K562 (cell line): Measurements from ENCODE around the gene CDH20. TPM values are rescaled to one million over a fixed set of nuclear protein-coding genes. Genes with fewer than 3 reads are reported as not detected.

Experiments
- ATAC-seq: fragments of 200-7000 bp; cut with Tn5 transposase; 3 replicates; pipeline ENCODE4 v1.9.1; 2020; ENCODE audit warnings: moderate library complexity
- BruUV-seq: library from RNA; stranded (reverse); fragments of 400-500 nt; replicated peaks from 2 replicates; lab custom pipeline; 2021; lab: Mats Ljungman, UMichigan
- CTCF ChIA-PET: fragments of 300-600 bp; formaldehyde crosslinking; extraction: SDS; loops from one replicate; lab custom pipeline; 2021; ENCODE audit warnings: low intra/inter-chr PET ratio; lab: Yijun Ruan, JAX
- POLR2A ChIA-PET: fragments of 300-600, 350-650 bp; sonication (Branson Sonifier 250); formaldehyde crosslinking; extraction: SDS; loops from one replicate; lab custom pipeline; 2021; ENCODE audit warnings: antibody characterized with exemption, inconsistent platforms; lab: Yijun Ruan, JAX
- DNase-seq, 4 experiments: peaks; one replicate each; pipeline versions ENCODE4 v3.0.0 to v3.0.0-alpha.2; 2011 to 2018; ENCODE audit warnings: low spot score in 3 of 4, mixed read lengths in 3 of 4; ENCODE audit errors: extremely low read depth in 1 of 4
- FAIRE-seq: peaks from 2 replicates; lab custom pipeline; 2011; peaks lifted over from hg19 to GRCh38; lab: Jason Lieb, UNC
- H2AFZ ChIP-seq: 2 replicates; pipeline ENCODE4 v1.6.0; 2011; ENCODE audit warnings: low read depth, low read length, control low read depth, inconsistent platforms
- H3K27ac ChIP-seq: fragments of 200-600 bp; 3 replicates; pipeline ENCODE4 v1.8.0; 2011; ENCODE audit warnings: low read depth, mild to moderate bottlenecking, control low read depth, inconsistent platforms, low read length, moderate library complexity, mixed read lengths; ENCODE audit errors: extremely low read depth
- H3K27me3 ChIP-seq, 2 experiments: fragments of 300-600 bp in 1 of 2; 2 replicates in 1 of 2; 3 replicates in 1 of 2; pipeline versions ENCODE4 v1.6.0 to v1.8.0; 2011; ENCODE audit warnings: inconsistent platforms in 2 of 2, low read length in 2 of 2, mild to moderate bottlenecking in 1 of 2, mixed read lengths in 1 of 2, moderate library complexity in 1 of 2; ENCODE audit not compliant: control insufficient read depth in 2 of 2, insufficient read depth in 2 of 2
- H3K36me3 ChIP-seq: fragments of 300-600 bp; 3 replicates; pipeline ENCODE4 v1.8.0; 2011; ENCODE audit warnings: mild to moderate bottlenecking, low read length, inconsistent platforms; ENCODE audit not compliant: control insufficient read depth, insufficient read depth
- H3K4me1 ChIP-seq, 2 experiments: fragments of 200-600 bp in 1 of 2; replicated peaks in 1 of 2; 2 replicates in 1 of 2; 3 replicates in 1 of 2; pipeline versions ENCODE4 v1.5.1 to v1.8.0; 2011; ENCODE audit warnings: inconsistent platforms in 2 of 2, low read length in 2 of 2, mild to moderate bottlenecking in 1 of 2, mixed read lengths in 1 of 2, moderate library complexity in 1 of 2; ENCODE audit not compliant: control insufficient read depth in 2 of 2, insufficient read depth in 2 of 2
- H3K4me2 ChIP-seq: 2 replicates; pipeline ENCODE4 v1.6.1; 2011; ENCODE audit warnings: low read length, control low read depth, inconsistent platforms, mixed read lengths; ENCODE audit not compliant: insufficient read depth
- H3K4me3 ChIP-seq: fragments of 200-600 bp; sonication (generic), shearing (Covaris generic); 2 replicates; pipeline ENCODE4 v1.5.1; 2016; ENCODE audit warnings: control low read depth, inconsistent platforms
- H3K79me2 ChIP-seq: fragments of 200-600 bp; 3 replicates; pipeline ENCODE4 v1.8.0; 2011; ENCODE audit warnings: low read length, inconsistent platforms; ENCODE audit not compliant: control insufficient read depth, insufficient read depth
- H3K9ac ChIP-seq, 2 experiments: 2 replicates each; pipeline versions ENCODE4 v1.6.0 to v1.6.1; 2011; ENCODE audit warnings: low read depth in 2 of 2, low read length in 2 of 2, control low read depth in 1 of 2, inconsistent platforms in 1 of 2, mild to moderate bottlenecking in 1 of 2, mixed read lengths in 1 of 2; ENCODE audit not compliant: insufficient read depth in 1 of 2
- H3K9me1 ChIP-seq: one replicate; pipeline ENCODE4 v1.6.0; 2011; ENCODE audit warnings: inconsistent platforms, mild to moderate bottlenecking, low read length, moderate library complexity; ENCODE audit not compliant: control insufficient read depth, insufficient read depth
- H3K9me3 ChIP-seq: replicated peaks from 2 replicates; pipeline ENCODE4 v1.5.1; 2011; ENCODE audit warnings: low read depth, low read length, inconsistent platforms; ENCODE audit not compliant: control insufficient read depth, insufficient read depth
- H4K20me1 ChIP-seq: replicated peaks from 2 replicates; pipeline ENCODE4 v1.6.1; 2011; ENCODE audit warnings: low read length, inconsistent platforms, mixed read lengths; ENCODE audit not compliant: control insufficient read depth, insufficient read depth
- HSF4 ChIP-seq: fragments of 250-450 bp; sonication (Bioruptor Pico); IDR thresholded peaks from 2 replicates; pipeline ENCODE4 v2.1.2; 2022; ENCODE audit warnings: mild to moderate bottlenecking, moderate library complexity, borderline replicate concordance
- KDM2B ChIP-seq: fragments of 250-450 bp; sonication (Bioruptor Pico); IDR thresholded peaks from 2 replicates; pipeline ENCODE4 v1.8.0; 2021; ENCODE audit warnings: mild to moderate bottlenecking, moderate library complexity
- KLF10 ChIP-seq: fragments of 250-450 bp; sonication (Bioruptor Pico); IDR thresholded peaks from 2 replicates; pipeline ENCODE4 v1.6.1; 2021; ENCODE audit warnings: matching md5 sums
- SIN3A ChIP-seq, 2 experiments: fragments of 150-350 bp in 1 of 2; IDR thresholded peaks; 2 replicates each; pipeline ENCODE4 v1.6.1; 2011 to 2016; ENCODE audit warnings: borderline replicate concordance in 2 of 2, low read depth in 2 of 2, low read length in 2 of 2, mild to moderate bottlenecking in 2 of 2, moderate library complexity in 2 of 2; ENCODE audit not compliant: control insufficient read depth in 1 of 2
- SMARCC2 ChIP-seq: fragments of 450-650 bp; IDR thresholded peaks from 2 replicates; pipeline ENCODE4 v1.6.1; 2017; ENCODE audit warnings: antibody characterized with exemption, moderate library complexity, mild to moderate bottlenecking, low read depth
- SNIP1 ChIP-seq: fragments of 450-650 bp; IDR thresholded peaks from 2 replicates; pipeline ENCODE4 v1.7.1; 2017; ENCODE audit warnings: low read depth, mild to moderate bottlenecking
- ZC3H11A ChIP-seq: IDR thresholded peaks from 2 replicates; pipeline ENCODE4 v1.6.1; 2012; ENCODE audit warnings: low read depth, low read length, improper control_type of control experiment
- ZNF134 ChIP-seq: fragments of 250-450 bp; sonication (Bioruptor Pico); conservative IDR thresholded peaks from 2 replicates; pipeline ENCODE4 v1.4.0; 2020
- ZNF165 ChIP-seq: fragments of 250-450 bp; sonication (Bioruptor Pico); IDR thresholded peaks from 2 replicates; pipeline ENCODE4 v1.4.0; 2020; ENCODE audit warnings: borderline replicate concordance
- WGBS: fragments of 100-300 bp; shearing (Covaris generic); methylation state at CpG from one replicate; pipeline ENCODE4 v1.1.6; 2016; ENCODE audit warnings: low coverage, mixed read lengths; ENCODE audit not compliant: insufficient coverage; ENCODE audit errors: missing lambda C conversion rate; 5-methylcytosine and 5-hydroxymethylcytosine counted together
- in situ Hi-C: fragments of 300-500 bp; cut with MboI; formaldehyde crosslinking; loops from 4 replicates; pipeline ENCODE4 v1.15.0; 2018; ENCODE audit warnings: inconsistent platforms, mixed read lengths
- intact Hi-C: fragments of 100-400 bp; cut with micrococcal nuclease; formaldehyde crosslinking; loops from 2 replicates; pipeline ENCODE4 v1.14.2; 2022
- polyA plus RNA-seq, 8 experiments: library from polyadenylated mRNA; depleted of rRNA in 4 of 8; stranded (reverse) in 5 of 8; unstranded in 3 of 8; fragments of >200 nt; fragmentation: Nextera tagmentation in 2 of 8; fragmentation: Illumina TruSeq in 1 of 8; extraction: Ambion mirVana in 2 of 8; extraction: Trizol in 1 of 8; gene quantifications; 2 replicates each; pipeline versions ENCODE4 v1.2.1 to v1.2.3, GENCODE V29; 2011 to 2014; ENCODE audit warnings: inconsistent platforms in 1 of 8, missing spikeins in 1 of 8
- total RNA-seq, 7 experiments: library from RNA; depleted of rRNA in 6 of 7; stranded (reverse); fragments of >200 nt in 6 of 7; fragmentation: Illumina TruSeq in 2 of 7; extraction: Trizol in 2 of 7; gene quantifications; 2 replicates each; pipeline versions ENCODE4 v1.2.1 to v1.2.3, GENCODE V29; 2011 to 2021; ENCODE audit warnings: low replicate concordance in 1 of 7
- TF ChIP-seq, protein P1 (sequence below): fragments of 450-650 bp; formaldehyde crosslinking; IDR thresholded peaks from 2 replicates; pipeline ENCODE4 v1.4.0; 2020; ENCODE audit warnings: mild to moderate bottlenecking, mixed read lengths
- TF ChIP-seq, protein P2 (sequence below): fragments of 450-650 bp; IDR thresholded peaks from 2 replicates; pipeline ENCODE4 v1.6.1; 2016; ENCODE audit warnings: low read depth, mild to moderate bottlenecking, moderate library complexity

The CDH20 gene
- total and polyA plus RNA-seq, 9 of the 15 experiments (the other 6 are each of a cell fraction or from before 2014, with no cell fraction given): not detected

DNA sequence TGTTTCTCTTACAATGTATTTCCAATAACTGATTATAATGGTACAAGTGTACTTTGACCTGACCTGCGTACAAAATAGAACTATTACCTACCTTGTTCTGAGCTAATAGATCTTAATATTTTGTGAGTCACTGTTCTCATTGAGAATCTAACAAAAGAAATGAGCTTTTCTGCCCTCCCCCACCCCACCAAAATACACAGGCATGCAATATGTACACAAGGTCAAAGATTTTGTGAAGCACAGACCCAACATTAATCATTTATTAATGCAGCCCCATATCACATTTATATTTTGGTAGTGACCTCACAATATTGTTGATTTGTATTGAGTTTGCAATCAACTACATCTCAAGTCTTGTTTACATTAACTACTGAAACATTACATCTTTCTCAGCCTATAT is 86.5 kb downstream of the CDH20 start:
- no peaks in the 10 kb centered on the region for H3K9me1 ChIP-seq
- no peak overlapping the region for H3K9ac ChIP-seq
- H3K27me3 ChIP-seq: no peaks in the 10 kb centered on the region
- intact Hi-C loops: no loop called here
- H4K20me1 ChIP-seq: no peaks in the 10 kb centered on the region
- H3K4me1 ChIP-seq: no peaks in the 10 kb centered on the region
- H3K4me2 ChIP-seq: no peak overlapping the region
- BruUV-seq: no TSS peak
- no peaks in the 10 kb centered on the region for H3K9me3 ChIP-seq
- H3K36me3 ChIP-seq: no peaks in the 10 kb centered on the region
- 0% methylated on average over 1 of the region's 1 CpG for WGBS
- H3K4me3 ChIP-seq: no peak overlapping the region
- DNase-seq (no peak), ATAC-seq (no peak), FAIRE-seq (no peak)
- TF ChIP-seq KLF10 (CRISPR knock-in tag) (no peak), ZNF134 (CRISPR knock-in tag) (no peak), ZNF165 (no peak), SIN3A (IDR thresholded peaks at IDR 0.05; ENCODE audit: borderline replicate concordance in 2 of 2, control insufficient read depth in 1 of 2, low read depth in 2 of 2, low read length in 2 of 2) (no peak), HSF4 (CRISPR knock-in tag) (no peak), SMARCC2 (no peak), KDM2B (CRISPR knock-in tag) (no peak), ZC3H11A (no peak), SNIP1 (no peak)
- TF ChIP-seq, protein P1, sequence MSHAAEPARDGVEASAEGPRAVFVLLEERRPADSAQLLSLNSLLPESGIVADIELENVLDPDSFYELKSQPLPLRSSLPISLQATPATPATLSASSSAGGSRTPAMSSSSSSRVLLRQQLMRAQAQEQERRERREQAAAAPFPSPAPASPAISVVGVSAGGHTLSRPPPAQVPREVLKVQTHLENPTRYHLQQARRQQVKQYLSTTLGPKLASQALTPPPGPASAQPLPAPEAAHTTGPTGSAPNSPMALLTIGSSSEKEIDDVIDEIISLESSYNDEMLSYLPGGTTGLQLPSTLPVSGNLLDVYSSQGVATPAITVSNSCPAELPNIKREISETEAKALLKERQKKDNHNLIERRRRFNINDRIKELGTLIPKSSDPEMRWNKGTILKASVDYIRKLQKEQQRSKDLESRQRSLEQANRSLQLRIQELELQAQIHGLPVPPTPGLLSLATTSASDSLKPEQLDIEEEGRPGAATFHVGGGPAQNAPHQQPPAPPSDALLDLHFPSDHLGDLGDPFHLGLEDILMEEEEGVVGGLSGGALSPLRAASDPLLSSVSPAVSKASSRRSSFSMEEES (CRISPR knock-in tag): no peak
- TF ChIP-seq, protein P2, sequence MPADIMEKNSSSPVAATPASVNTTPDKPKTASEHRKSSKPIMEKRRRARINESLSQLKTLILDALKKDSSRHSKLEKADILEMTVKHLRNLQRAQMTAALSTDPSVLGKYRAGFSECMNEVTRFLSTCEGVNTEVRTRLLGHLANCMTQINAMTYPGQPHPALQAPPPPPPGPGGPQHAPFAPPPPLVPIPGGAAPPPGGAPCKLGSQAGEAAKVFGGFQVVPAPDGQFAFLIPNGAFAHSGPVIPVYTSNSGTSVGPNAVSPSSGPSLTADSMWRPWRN: no peak
- ChIA-PET CTCF (no interaction called here), POLR2A (no interaction called here)
- in situ Hi-C loops: no loop called here
- no peak overlapping the region for H3K27ac ChIP-seq
- no peak overlapping the region for H2AFZ ChIP-seq
- H3K79me2 ChIP-seq: no peaks in the 10 kb centered on the region
